Measurements from ENCODE around the gene SHB. TPM values are rescaled to one million over a fixed set of nuclear protein-coding genes. Genes with fewer than 3 reads are reported as not detected.
"Not testable (repeated sequence)": the region's sequence is repeated elsewhere in the genome, so short reads cannot be mapped to it uniquely, and the experiment has no call there.

The SHB gene
- total RNA-seq, 1 experiment from 2014 or later = 27.1 TPM

GRCh38 chr9:37969558-37970300 is 99.3 kb downstream of the SHB start:
- DNase-seq (ENCODE audit: low read depth) = no peak

GRCh38 chr9:37969130-37969529 is 99.9 kb downstream of the SHB start:
- DNase-seq (ENCODE audit: low read depth) = no peak

GRCh38 chr9:37968228-37968701 is 100.8 kb downstream of the SHB start:
- DNase-seq (ENCODE audit: low read depth) = peak; percentile 55

GRCh38 chr9:37967761-37968080 is 101.3 kb downstream of the SHB start:
- no peak for DNase-seq (ENCODE audit: low read depth)

GRCh38 chr9:37967014-37967760 is 101.8 kb downstream of the SHB start:
- DNase-seq (ENCODE audit: low read depth) = no peak

- peak; percentile 55 for DNase-seq (ENCODE audit: low read depth)
Observed at GRCh38 chr9:37966412-37967013, 102.5 kb downstream of the SHB start.

- not testable (repeated sequence) for DNase-seq (ENCODE audit: low read depth)
Observed at GRCh38 chr9:37965676-37966345, 103.2 kb downstream of the SHB start.

- no peak for DNase-seq (ENCODE audit: low read depth)
Observed at GRCh38 chr9:37965116-37965515, 103.9 kb downstream of the SHB start.

GRCh38 chr9:37964740-37965081 is 104.3 kb downstream of the SHB start:
- no peak for DNase-seq (ENCODE audit: low read depth)

GRCh38 chr9:37963936-37964739 is 104.9 kb downstream of the SHB start:
- DNase-seq (ENCODE audit: low read depth) = peak; percentile 73

- no peak for DNase-seq (ENCODE audit: low read depth)
Observed at GRCh38 chr9:37961351-37961750, 107.7 kb downstream of the SHB start.

- DNase-seq (ENCODE audit: low read depth) = no peak
Observed at GRCh38 chr9:37960631-37961030, 108.4 kb downstream of the SHB start.

GRCh38 chr9:37959976-37960375 is 109.1 kb downstream of the SHB start:
- DNase-seq (ENCODE audit: low read depth) = no peak

- no peak for DNase-seq (ENCODE audit: low read depth)
Observed at GRCh38 chr9:37958154-37958553, 110.9 kb downstream of the SHB start.

- no peak for DNase-seq (ENCODE audit: low read depth)
Observed at GRCh38 chr9:37957664-37957953, 111.4 kb downstream of the SHB start.

- no peak for DNase-seq (ENCODE audit: low read depth)
Observed at GRCh38 chr9:37956904-37957663, 111.9 kb downstream of the SHB start.

GRCh38 chr9:37956423-37956820 is 112.6 kb downstream of the SHB start:
- no peak for DNase-seq (ENCODE audit: low read depth)

- no peak for DNase-seq (ENCODE audit: low read depth)
Observed at GRCh38 chr9:37955781-37956422, 113.1 kb downstream of the SHB start.

GRCh38 chr9:37954581-37954981 is 114.4 kb downstream of the SHB start:
- DNase-seq (ENCODE audit: low read depth) = no peak

- DNase-seq (ENCODE audit: low read depth) = peak; percentile 96
Observed at GRCh38 chr9:37953775-37954437, 115.1 kb downstream of the SHB start.

All from LHCN-M2 (cell line).